MM.1S (cell line): Measurements from ENCODE around the gene KRT2.

ENCODE experiments used
- CTCF ChIP-seq: fragments of 300-600 bp; sonication (generic); IDR thresholded peaks from 2 replicates; pipeline ENCODE4 v1.5.1; 2016; ENCODE audit warnings: antibody characterized with exemption, low read length, mixed read lengths
- EZH2 ChIP-seq: fragments of 300-600 bp; sonication (generic); optimal IDR thresholded peaks from 2 replicates; pipeline ENCODE3; 2017; ENCODE audit warnings: low read depth, mild to moderate bottlenecking, antibody characterized with exemption, low read length, mixed read lengths
- EZH2phosphoT487 ChIP-seq: fragments of 300-600 bp; sonication (generic); IDR thresholded peaks from 2 replicates; pipeline ENCODE4 v1.6.1; 2018; ENCODE audit warnings: antibody characterized with exemption, low read length

DNA sequence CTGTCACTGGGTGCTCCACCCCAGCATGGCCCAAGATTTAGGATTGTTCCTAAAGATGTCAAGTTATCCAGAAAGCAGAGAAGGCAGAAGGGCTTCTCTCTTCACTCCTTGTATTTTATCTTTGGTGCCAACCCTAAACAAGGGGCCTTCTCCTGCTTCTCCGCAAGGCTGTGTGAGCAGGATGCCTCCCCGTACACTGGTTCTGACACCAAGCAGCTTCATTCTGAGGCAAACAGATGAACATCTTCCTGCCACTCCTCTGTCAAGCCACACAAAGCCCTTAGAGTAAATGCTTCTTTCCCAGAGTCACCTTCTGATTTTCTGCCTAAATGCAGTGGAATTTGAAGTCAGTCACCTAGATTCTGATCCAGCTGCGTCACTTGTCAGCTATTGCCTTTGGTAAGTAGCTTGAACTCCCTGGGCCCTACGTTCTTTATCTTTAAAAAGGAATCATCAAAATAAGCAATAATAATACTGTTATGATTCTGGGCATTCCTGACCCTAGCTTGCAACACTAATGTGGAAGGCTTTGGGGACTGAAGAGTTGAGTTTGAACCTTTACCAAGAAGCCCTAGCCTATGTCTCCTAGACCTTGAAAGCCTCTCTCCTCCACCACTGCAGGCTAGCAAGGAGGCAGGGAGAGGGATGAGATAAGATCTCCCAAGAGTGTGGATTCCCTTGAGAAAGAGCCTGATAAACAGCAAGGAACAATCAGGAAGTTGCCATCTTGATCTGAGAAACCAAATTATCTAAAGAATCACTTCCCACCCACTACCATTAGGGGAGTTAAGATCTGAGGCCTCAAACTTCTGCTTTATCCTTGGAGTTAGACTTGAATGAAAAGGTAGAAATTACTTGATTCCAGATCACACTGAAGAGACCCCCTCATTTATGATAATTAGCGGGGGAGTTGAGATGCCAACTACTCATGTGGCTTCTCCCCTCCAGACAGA is 39.3 kb downstream of the KRT2 start:
- TF ChIP-seq CTCF, result no peak
- no peak for TF ChIP-seq EZH2
- no peak for TF ChIP-seq EZH2phosphoT487
